H9 (cell line): ENCODE results near the gene TMF1. TPM values are rescaled to one million over a fixed set of nuclear protein-coding genes. Genes with fewer than 3 reads are reported as not detected.

ENCODE experiments used
- DNase-seq: peaks from one replicate; pipeline ENCODE4 v3.0.0-alpha.2; 2017
- H2AFZ ChIP-seq: one replicate; pipeline ENCODE4 v1.6.1; 2013; ENCODE audit warnings: mild to moderate bottlenecking, low read length, control low read depth, moderate library complexity
- H2AK5ac ChIP-seq: 2 replicates; pipeline ENCODE4 v1.6.1; 2013; ENCODE audit warnings: low read length, control low read depth, mixed read lengths; ENCODE audit not compliant: insufficient read length
- H2BK120ac ChIP-seq: one replicate; pipeline ENCODE4 v1.6.1; 2013; ENCODE audit warnings: low read depth, mild to moderate bottlenecking, low read length, control low read depth, inconsistent platforms; ENCODE audit not compliant: poor library complexity, severe bottlenecking
- H2BK12ac ChIP-seq: 2 replicates; pipeline ENCODE4 v1.6.1; 2013; ENCODE audit warnings: low read length, control low read depth, mixed read lengths, low read depth; ENCODE audit not compliant: insufficient read length
- H2BK15ac ChIP-seq: 2 replicates; pipeline ENCODE4 v1.6.1; 2013; ENCODE audit warnings: low read depth, low read length, control low read depth
- H2BK20ac ChIP-seq: one replicate; pipeline ENCODE4 v1.6.1; 2013; ENCODE audit warnings: low read depth, mild to moderate bottlenecking, low read length, control low read depth, inconsistent platforms; ENCODE audit not compliant: poor library complexity, severe bottlenecking
- H2BK5ac ChIP-seq: 2 replicates; pipeline ENCODE4 v1.6.1; 2013; ENCODE audit warnings: low read length, control low read depth, mixed read lengths; ENCODE audit not compliant: insufficient read length
- H3K14ac ChIP-seq: 2 replicates; pipeline ENCODE4 v1.6.1; 2013; ENCODE audit warnings: low read length, control low read depth; ENCODE audit not compliant: insufficient read depth
- H3K18ac ChIP-seq: 2 replicates; pipeline ENCODE4 v1.6.1; 2013; ENCODE audit warnings: low read depth, mild to moderate bottlenecking, mixed read lengths, low read length, control low read depth; ENCODE audit not compliant: insufficient read length
- H3K23ac ChIP-seq: 2 replicates; pipeline ENCODE4 v1.6.1; 2013; ENCODE audit warnings: low read length, control low read depth, mixed read lengths, low read depth; ENCODE audit not compliant: insufficient read length
- H3K23me2 ChIP-seq: 2 replicates; pipeline ENCODE4 v1.6.1; 2013; ENCODE audit warnings: low read depth, mild to moderate bottlenecking, mixed read lengths, low read length, control low read depth; ENCODE audit not compliant: insufficient read length, poor library complexity, severe bottlenecking
- H3K27ac ChIP-seq: 2 replicates; pipeline ENCODE4 v1.5.1; 2013; ENCODE audit warnings: low read length, control low read depth, mixed read lengths, low read depth; ENCODE audit not compliant: insufficient read length
- H3K27me3 ChIP-seq: 2 replicates; pipeline ENCODE4 v1.6.1; 2013; ENCODE audit warnings: low read length, control low read depth, inconsistent platforms; ENCODE audit not compliant: insufficient read depth
- H3K4ac ChIP-seq: 2 replicates; pipeline ENCODE4 v1.6.1; 2013; ENCODE audit warnings: low read depth, mild to moderate bottlenecking, control low read depth, inconsistent platforms, low read length, moderate library complexity
- H3K4me1 ChIP-seq: 2 replicates; pipeline ENCODE4 v1.6.1; 2013; ENCODE audit warnings: low read length, control low read depth, inconsistent platforms; ENCODE audit not compliant: insufficient read depth
- H3K4me2 ChIP-seq: 2 replicates; pipeline ENCODE4 v1.6.1; 2013; ENCODE audit warnings: low read length, control low read depth, mixed read lengths; ENCODE audit not compliant: insufficient read length, insufficient read depth
- H3K56ac ChIP-seq: 2 replicates; pipeline ENCODE4 v1.6.1; 2013; ENCODE audit warnings: low read depth, mild to moderate bottlenecking, mixed read lengths, low read length, control low read depth; ENCODE audit not compliant: insufficient read length
- H3K79me1 ChIP-seq: 2 replicates; pipeline ENCODE4 v1.6.1; 2013; ENCODE audit warnings: low read depth, mild to moderate bottlenecking, moderate library complexity, low read length, control low read depth, inconsistent platforms; ENCODE audit not compliant: insufficient read depth, poor library complexity, severe bottlenecking
- H3K79me2 ChIP-seq: 2 replicates; pipeline ENCODE4 v1.6.1; 2013; ENCODE audit warnings: low read length, control low read depth, inconsistent platforms; ENCODE audit not compliant: insufficient read depth
- H3K9ac ChIP-seq: 2 replicates; pipeline ENCODE4 v1.6.1; 2013; ENCODE audit warnings: low read length, control low read depth, mixed read lengths; ENCODE audit not compliant: insufficient read length; ENCODE audit errors: extremely low read depth
- H3K9me3 ChIP-seq: one replicate; pipeline ENCODE4 v1.6.1; 2013; ENCODE audit warnings: low read depth, low read length, inconsistent platforms; ENCODE audit not compliant: control insufficient read depth
- H3T11ph ChIP-seq: one replicate; pipeline ENCODE4 v1.6.1; 2013; ENCODE audit warnings: mild to moderate bottlenecking, low read length, control low read depth, inconsistent platforms
- H4K20me1 ChIP-seq: one replicate; pipeline ENCODE4 v1.6.1; 2013; ENCODE audit not compliant: control insufficient read depth, insufficient read length, insufficient read depth
- H4K5ac ChIP-seq: 2 replicates; pipeline ENCODE4 v1.6.1; 2013; ENCODE audit warnings: low read depth, mild to moderate bottlenecking, mixed read lengths, low read length, control low read depth; ENCODE audit not compliant: insufficient read length
- H4K8ac ChIP-seq: replicated peaks from 2 replicates; pipeline ENCODE4 v1.6.1; 2013; ENCODE audit warnings: low read length, control low read depth, mixed read lengths, low read depth; ENCODE audit not compliant: insufficient read length
- H4K91ac ChIP-seq: 2 replicates; pipeline ENCODE4 v1.6.1; 2013; ENCODE audit warnings: low read depth, mild to moderate bottlenecking, moderate library complexity, mixed read lengths, low read length, control low read depth; ENCODE audit not compliant: insufficient read length
- H3K27ac Mint-ChIP-seq, 3 experiments: 2 replicates in 2 of 3; 3 replicates in 1 of 3; pipeline ENCODE4 v1.8.0; 2020 to 2021; ENCODE audit warnings: mixed read lengths in 3 of 3, mild to moderate bottlenecking in 1 of 3, moderate library complexity in 1 of 3
- H3K27me3 Mint-ChIP-seq: 2 replicates; pipeline ENCODE4 v1.8.0; 2021; ENCODE audit warnings: low read depth, mild to moderate bottlenecking, moderate library complexity, mixed read lengths
- H3K36me3 Mint-ChIP-seq, 3 experiments: 2 replicates in 2 of 3; 3 replicates in 1 of 3; pipeline ENCODE4 v1.8.0; 2020 to 2021; ENCODE audit warnings: low read depth in 3 of 3, mixed read lengths in 3 of 3; ENCODE audit not compliant: insufficient read depth in 1 of 3
- H3K4me1 Mint-ChIP-seq, 2 experiments: 2 replicates each; pipeline ENCODE4 v1.8.0; 2020; ENCODE audit warnings: mixed read lengths in 2 of 2
- H3K4me3 Mint-ChIP-seq, 2 experiments: 2 replicates in 1 of 2; 3 replicates in 1 of 2; pipeline ENCODE4 v1.8.0; 2020 to 2021; ENCODE audit warnings: mild to moderate bottlenecking in 2 of 2, mixed read lengths in 2 of 2, moderate library complexity in 1 of 2
- H3K9me3 Mint-ChIP-seq, 2 experiments: 2 replicates in 1 of 2; 3 replicates in 1 of 2; pipeline ENCODE4 v1.8.0; 2020; ENCODE audit warnings: mild to moderate bottlenecking in 2 of 2, mixed read lengths in 2 of 2, moderate library complexity in 1 of 2
- WGBS: extraction: QIAGEN DNeasy Blood & Tissue Kit; methylation state at CpG from one replicate; pipeline ENCODE4 v1.1.7; 2013; ENCODE audit warnings: missing lambda C conversion rate, low lambda C conversion rate, mixed read lengths; ENCODE audit not compliant: insufficient read length; ENCODE audit errors: extremely low coverage; 5-methylcytosine and 5-hydroxymethylcytosine counted together
- total RNA-seq: library from RNA; stranded (reverse); gene quantifications from 2 replicates; pipeline ENCODE4 v1.2.1, GENCODE V29; 2021
- TF ChIP-seq, protein P1 (sequence below): fragments of 200-600 bp; sonication (generic); conservative IDR thresholded peaks from 3 replicates; pipeline ENCODE4 v1.8.0; 2021; ENCODE audit warnings: antibody characterized with exemption, mild to moderate bottlenecking

TMF1 gene
- total RNA-seq, 1 experiment from 2014 or later = 21.9 TPM

DNA sequence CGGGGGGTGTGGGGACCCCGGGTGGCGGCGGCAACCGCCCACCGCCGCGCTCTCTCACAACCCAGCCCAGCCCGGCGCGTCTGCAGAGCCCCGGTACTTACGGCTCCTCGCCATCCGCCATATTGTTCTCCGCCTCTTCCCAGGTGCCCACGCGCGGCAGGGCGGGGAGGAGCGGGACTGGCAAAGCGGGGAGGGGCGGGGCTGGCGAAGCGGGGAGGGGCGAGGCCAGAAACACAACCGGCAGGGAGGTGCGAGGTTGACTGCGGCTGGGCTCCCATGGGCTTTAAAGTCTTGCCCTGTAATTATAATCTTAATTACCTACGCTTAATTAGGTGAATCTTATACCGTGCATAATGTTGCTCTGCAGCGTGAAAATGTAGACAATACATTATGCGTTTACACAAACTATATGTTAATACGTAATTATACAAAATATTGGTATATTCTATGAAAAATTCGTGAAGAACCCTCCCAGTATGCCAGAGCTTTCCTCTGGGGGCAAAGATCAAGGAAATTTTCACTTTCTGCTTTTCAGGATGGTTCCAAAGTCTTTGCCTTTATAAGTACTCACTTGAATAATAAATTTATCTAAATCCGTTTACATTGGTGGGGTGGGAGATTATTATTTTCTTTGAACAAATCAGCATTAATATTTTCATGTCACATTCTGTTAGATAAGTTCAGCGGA, 28.2 kb upstream of the TMF1 start, which contains the start of gene UBA3:
Gene UBA3, minus strand, starts transcription at position 133 of the 688 bp plus-strand sequence. Its CDS starts 12 bp downstream, at position 121.
- no peak within 1 kb of the TSS for H4K5ac ChIP-seq
- peak within 1 kb of the TSS; percentile 92 for H3K4me2 ChIP-seq
- H3K4me1 ChIP-seq = peaks cover 2% of the 10 kb centered on the region; the same call in 1 of the 2 replicates
- H4K8ac ChIP-seq = no peak within 1 kb of the TSS
- H2BK20ac ChIP-seq = no peak within 1 kb of the TSS
- H3K27me3 ChIP-seq = no peaks in the 10 kb centered on the region
- H3K4ac ChIP-seq = no peak within 1 kb of the TSS
- Mint-ChIP-seq H3K27ac (peak within 1 kb of the TSS in 2 of 3 experiments; percentile 20 to 40; a peak in 5 of 7 replicates), H3K27me3 (no peaks in the 10 kb centered on the region; the same call in 1 of the 2 replicates), H3K9me3 (no peaks in the 10 kb centered on the region), H3K4me1 (peaks cover 25 to 29% of the 10 kb centered on the region in 2 experiments), H3K36me3 (peaks cover 1 to 12% (median 8%) of the 10 kb centered on the region in 3 experiments; a peak in 6 of 7 replicates), H3K4me3 (peak within 1 kb of the TSS; percentile 85 to 92)
- TF ChIP-seq, protein P1, sequence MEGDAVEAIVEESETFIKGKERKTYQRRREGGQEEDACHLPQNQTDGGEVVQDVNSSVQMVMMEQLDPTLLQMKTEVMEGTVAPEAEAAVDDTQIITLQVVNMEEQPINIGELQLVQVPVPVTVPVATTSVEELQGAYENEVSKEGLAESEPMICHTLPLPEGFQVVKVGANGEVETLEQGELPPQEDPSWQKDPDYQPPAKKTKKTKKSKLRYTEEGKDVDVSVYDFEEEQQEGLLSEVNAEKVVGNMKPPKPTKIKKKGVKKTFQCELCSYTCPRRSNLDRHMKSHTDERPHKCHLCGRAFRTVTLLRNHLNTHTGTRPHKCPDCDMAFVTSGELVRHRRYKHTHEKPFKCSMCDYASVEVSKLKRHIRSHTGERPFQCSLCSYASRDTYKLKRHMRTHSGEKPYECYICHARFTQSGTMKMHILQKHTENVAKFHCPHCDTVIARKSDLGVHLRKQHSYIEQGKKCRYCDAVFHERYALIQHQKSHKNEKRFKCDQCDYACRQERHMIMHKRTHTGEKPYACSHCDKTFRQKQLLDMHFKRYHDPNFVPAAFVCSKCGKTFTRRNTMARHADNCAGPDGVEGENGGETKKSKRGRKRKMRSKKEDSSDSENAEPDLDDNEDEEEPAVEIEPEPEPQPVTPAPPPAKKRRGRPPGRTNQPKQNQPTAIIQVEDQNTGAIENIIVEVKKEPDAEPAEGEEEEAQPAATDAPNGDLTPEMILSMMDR = no peak
- H2BK15ac ChIP-seq = no peak within 1 kb of the TSS
- H3K23me2 ChIP-seq = peaks cover 3% of the 10 kb centered on the region
- no peaks in the 10 kb centered on the region for H4K20me1 ChIP-seq
- no peak within 1 kb of the TSS for H2BK5ac ChIP-seq
- H4K91ac ChIP-seq = no peak within 1 kb of the TSS
- H3K9ac ChIP-seq = peak within 1 kb of the TSS; percentile 70
- H3K27ac ChIP-seq = no peak within 1 kb of the TSS
- no CpG with 5 or more reads among the region's 37 CpGs for WGBS
- H3K9me3 ChIP-seq = no peaks in the 10 kb centered on the region
- H3K56ac ChIP-seq = no peak within 1 kb of the TSS
- no peak within 1 kb of the TSS for H3K18ac ChIP-seq
- H2BK12ac ChIP-seq = no peak within 1 kb of the TSS
- H2BK120ac ChIP-seq = no peak within 1 kb of the TSS
- H3K79me2 ChIP-seq = peaks cover 5% of the 10 kb centered on the region; the same call in 1 of the 2 replicates
- H3K14ac ChIP-seq = peak within 1 kb of the TSS; percentile 4
- no peak within 1 kb of the TSS for H3T11ph ChIP-seq
- peak; percentile 92 for DNase-seq
- H3K23ac ChIP-seq = no peak within 1 kb of the TSS
- no peak within 1 kb of the TSS for H2AK5ac ChIP-seq
- peaks cover 6% of the 10 kb centered on the region for H3K79me1 ChIP-seq
- H2AFZ ChIP-seq = no peak within 1 kb of the TSS
